B cell (primary cell): ENCODE data around the gene SETDB1.
"Not testable (repeated sequence)": the region's sequence is repeated elsewhere in the genome, so short reads cannot be mapped to it uniquely, and the experiment has no call there.

Source experiments
- CTCF ChIP-seq: fragments of 200-600 bp; IDR thresholded peaks from one replicate; pipeline ENCODE4 v1.8.0; 2022; ENCODE audit warnings: antibody characterized with exemption, mild to moderate bottlenecking
- EZH2 ChIP-seq: IDR thresholded peaks from 2 replicates; pipeline ENCODE4 v1.6.1; 2012; ENCODE audit warnings: borderline replicate concordance, low read depth, mild to moderate bottlenecking, moderate library complexity, low read length; ENCODE audit not compliant: insufficient read depth, poor library complexity, severe bottlenecking

GRCh38 chr1:150878931-150879330 is 47.2 kb upstream of the SETDB1 start:
- not testable (repeated sequence) for TF ChIP-seq CTCF, EZH2
